Cardiac fibroblast (primary cell): Measurements from ENCODE around the gene GUCY1A1.

Source experiments
- DNase-seq, 2 donors: peaks; one replicate each; pipeline versions ENCODE4 v3.0.0 to v3.0.0-alpha.2; 2010; ENCODE audit warnings: low read depth in 2 of 2
- H3K4me3 ChIP-seq, 2 donors: replicated peaks in 1 of 2; 1 replicate in 1 of 2; 2 replicates in 1 of 2; pipeline ENCODE4 v1.5.1; 2011; ENCODE audit warnings: low read depth in 2 of 2, low read length in 2 of 2, mild to moderate bottlenecking in 2 of 2, moderate library complexity in 1 of 2
- CTCF ChIP-seq: IDR thresholded peaks from one replicate; pipeline ENCODE4 v1.5.1; 2011; ENCODE audit warnings: low read depth, mild to moderate bottlenecking, low read length, inconsistent platforms

Gene GUCY1A1

DNA sequence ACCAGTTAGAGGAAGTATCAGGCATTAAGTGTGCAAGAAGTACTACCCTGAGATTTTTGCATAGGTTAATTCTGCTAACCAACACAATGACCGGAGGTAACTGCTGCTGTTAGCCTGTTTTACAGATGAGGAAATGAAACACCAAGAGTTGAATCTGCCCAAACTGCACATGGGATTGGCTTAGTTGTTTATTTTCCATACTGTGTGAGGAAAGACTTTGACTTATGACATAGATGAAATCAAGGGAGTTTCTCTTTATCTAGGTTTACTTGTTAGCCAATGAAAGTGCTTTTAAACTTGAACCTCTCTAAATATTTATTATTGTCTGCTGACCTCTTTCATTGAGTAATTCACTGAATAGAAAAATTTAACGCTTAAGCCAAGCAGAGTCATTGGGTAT lies 102.4 kb downstream of the GUCY1A1 start:
- TF ChIP-seq CTCF, result no peak
- DNase-seq, result no peak
- no peak overlapping the region for H3K4me3 ChIP-seq

- no peak for TF ChIP-seq CTCF
- H3K4me3 ChIP-seq, result no peak overlapping the region
- DNase-seq, result no peak
These were observed 106.0 kb downstream of the GUCY1A1 start for GRCh38 chr4:155772459-155773195.

- no peak for DNase-seq
- no peak overlapping the region for H3K4me3 ChIP-seq
- TF ChIP-seq CTCF, result no peak
These were observed 106.7 kb downstream of the GUCY1A1 start for GRCh38 chr4:155773196-155773800.

GRCh38 chr4:155774033-155774432 lies 107.4 kb downstream of the GUCY1A1 start:
- no peak for DNase-seq
- TF ChIP-seq CTCF, result no peak
- no peak overlapping the region for H3K4me3 ChIP-seq

DNA sequence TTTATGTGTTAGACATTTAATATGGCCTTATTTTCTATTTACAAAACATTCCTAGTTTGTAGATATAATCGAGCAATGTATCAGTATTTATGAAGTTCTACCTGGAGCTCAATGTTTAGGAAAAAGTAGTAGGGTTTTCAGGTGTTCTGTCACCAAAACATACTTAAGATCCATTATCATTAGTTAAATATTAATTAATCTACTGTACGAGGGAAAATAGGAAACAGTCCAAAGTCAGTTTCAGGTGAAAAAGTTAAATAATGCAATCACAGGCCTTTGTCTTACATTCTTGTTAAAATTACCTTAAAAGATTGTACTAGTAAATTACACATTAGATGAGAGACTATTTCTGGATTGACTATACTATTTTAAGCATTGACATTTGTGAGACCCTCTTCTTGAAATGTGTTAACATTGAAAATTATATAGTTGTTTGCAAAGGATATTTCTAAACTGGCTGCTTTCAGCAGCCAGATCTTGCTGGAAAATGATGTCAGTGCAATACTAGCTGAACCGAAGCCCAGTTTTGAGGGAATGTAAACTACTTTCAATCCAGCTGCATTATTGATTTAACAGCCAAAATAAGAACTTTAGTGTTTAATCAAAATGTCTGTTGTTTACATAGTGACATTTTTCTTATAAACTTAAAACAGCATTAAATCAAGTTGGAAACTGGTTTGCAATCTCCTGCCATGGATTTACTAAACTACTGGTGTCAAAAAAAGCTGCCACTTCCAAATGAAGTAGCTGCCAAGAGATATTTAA lies 111.5 kb downstream of the GUCY1A1 start:
- peak in 1 of 2 donors; percentile 11 for DNase-seq
- no peak overlapping the region for H3K4me3 ChIP-seq
- no peak for TF ChIP-seq CTCF

- TF ChIP-seq CTCF, result no peak
- DNase-seq, result peak in 1 of 2 donors; percentile 35
- no peak overlapping the region for H3K4me3 ChIP-seq
These were observed 114.1 kb downstream of the GUCY1A1 start for GRCh38 chr4:155780775-155781174.
